GM23338 (cell line): ENCODE results near the gene AFF3. TPM values are rescaled to one million over a fixed set of nuclear protein-coding genes. Genes with fewer than 3 reads are reported as not detected.

ENCODE experiments used
- ATAC-seq: fragments of 200-7000 bp; cut with Tn5 transposase; 3 replicates; pipeline ENCODE4 v1.9.1; 2020
- DNase-seq: peaks from one replicate; pipeline ENCODE4 v3.0.0-alpha.2; 2015; ENCODE audit warnings: low spot score
- H2AFZ ChIP-seq: fragments of 200-600 bp; sonication (generic); 2 replicates; pipeline ENCODE4 v1.8.0; 2016; ENCODE audit warnings: antibody characterized with exemption, mild to moderate bottlenecking, moderate library complexity
- H3F3A ChIP-seq: fragments of 200-600 bp; sonication (generic); replicated peaks from 2 replicates; pipeline ENCODE4 v1.8.0; 2017; ENCODE audit warnings: antibody characterized with exemption, mixed run types, low read depth
- H3K27ac ChIP-seq: fragments of 200-600 bp; sonication (generic); 2 replicates; pipeline ENCODE4 v1.6.1; 2016; ENCODE audit warnings: low read depth
- H3K27me3 ChIP-seq: fragments of 200-600 bp; sonication (generic); 2 replicates; pipeline ENCODE4 v1.8.0; 2016; ENCODE audit warnings: mild to moderate bottlenecking, mixed run types, moderate library complexity; ENCODE audit not compliant: insufficient read depth
- H3K36me3 ChIP-seq: fragments of 200-600 bp; sonication (generic); 2 replicates; pipeline ENCODE4 v1.8.0; 2016; ENCODE audit warnings: mild to moderate bottlenecking; ENCODE audit not compliant: insufficient read depth
- H3K4me1 ChIP-seq: fragments of 200-600 bp; sonication (generic); 2 replicates; pipeline ENCODE4 v1.8.0; 2016; ENCODE audit warnings: mild to moderate bottlenecking, moderate library complexity; ENCODE audit not compliant: insufficient read depth
- H3K4me2 ChIP-seq: fragments of 200-600 bp; sonication (generic); 2 replicates; pipeline ENCODE4 v1.7.1; 2017; ENCODE audit warnings: mixed run types
- H3K4me3 ChIP-seq: fragments of 200-600 bp; sonication (generic); 2 replicates; pipeline ENCODE4 v1.6.1; 2016; ENCODE audit warnings: mixed run types
- H3K79me2 ChIP-seq: fragments of 200-600 bp; sonication (generic); replicated peaks from 2 replicates; pipeline ENCODE4 v1.8.0; 2017; ENCODE audit warnings: mild to moderate bottlenecking; ENCODE audit not compliant: insufficient read depth
- H3K9me2 ChIP-seq: fragments of 200-600 bp; sonication (generic); 2 replicates; pipeline ENCODE4 v1.8.0; 2017; ENCODE audit not compliant: insufficient read depth
- H4K20me1 ChIP-seq: fragments of 200-600 bp; sonication (generic); replicated peaks from 2 replicates; pipeline ENCODE4 v1.8.0; 2017; ENCODE audit warnings: mild to moderate bottlenecking; ENCODE audit not compliant: insufficient read depth
- H3K27ac Mint-ChIP-seq: 2 replicates; pipeline ENCODE4 v1.8.0; 2020; ENCODE audit warnings: inconsistent platforms, mild to moderate bottlenecking, moderate library complexity, mixed read lengths
- H3K27me3 Mint-ChIP-seq: 3 replicates; pipeline ENCODE4 v1.8.0; 2022; ENCODE audit warnings: low read depth, mild to moderate bottlenecking, moderate library complexity, mixed read lengths, inconsistent platforms; ENCODE audit not compliant: insufficient read depth, poor library complexity
- H3K36me3 Mint-ChIP-seq: 3 replicates; pipeline ENCODE4 v1.8.0; 2021; ENCODE audit warnings: low read depth, mild to moderate bottlenecking, inconsistent platforms, moderate library complexity, mixed read lengths
- H3K4me1 Mint-ChIP-seq: 3 replicates; pipeline ENCODE4 v1.8.0; 2020; ENCODE audit warnings: mild to moderate bottlenecking, inconsistent platforms, mixed read lengths
- H3K4me3 Mint-ChIP-seq: 3 replicates; pipeline ENCODE4 v1.8.0; 2021; ENCODE audit warnings: moderate library complexity, mild to moderate bottlenecking, inconsistent platforms, mixed read lengths
- H3K9me3 Mint-ChIP-seq: 3 replicates; pipeline ENCODE4 v1.8.0; 2020; ENCODE audit warnings: moderate library complexity, mild to moderate bottlenecking, inconsistent platforms, mixed read lengths
- CREB1 ChIP-seq: fragments of 250-450 bp; sonication (Bioruptor Pico); IDR thresholded peaks from 2 replicates; pipeline ENCODE4 v1.5.0; 2020; ENCODE audit warnings: low read depth, mild to moderate bottlenecking, moderate library complexity
- EZH2 ChIP-seq: fragments of 200-600 bp; sonication (generic); IDR thresholded peaks from one replicate; pipeline ENCODE4 v1.8.0; 2017; ENCODE audit warnings: antibody characterized with exemption, mild to moderate bottlenecking, low read depth; ENCODE audit not compliant: unreplicated experiment
- JUNB ChIP-seq: IDR thresholded peaks from one replicate; pipeline ENCODE4 v1.6.1; 2016; ENCODE audit warnings: antibody characterized with exemption; ENCODE audit not compliant: unreplicated experiment
- NANOG ChIP-seq: IDR thresholded peaks from 2 replicates; pipeline ENCODE4 v1.6.1; 2016; ENCODE audit warnings: antibody characterized with exemption, borderline replicate concordance
- POLR2AphosphoS5 ChIP-seq: IDR thresholded peaks from 2 replicates; pipeline ENCODE4 v1.6.1; 2016; ENCODE audit warnings: antibody characterized with exemption, low read depth
- STAT1 ChIP-seq: IDR thresholded peaks from one replicate; pipeline ENCODE4 v1.6.1; 2016; ENCODE audit warnings: antibody characterized with exemption; ENCODE audit not compliant: unreplicated experiment
- ZNF114 ChIP-seq: fragments of 250-450 bp; sonication (Bioruptor Pico); IDR thresholded peaks from 2 replicates; pipeline ENCODE4 v1.5.0; 2020; ENCODE audit warnings: mild to moderate bottlenecking, moderate library complexity
- polyA plus RNA-seq: library from polyadenylated mRNA; unstranded; fragments of >200 nt; fragmentation: Nextera tagmentation; extraction: Ambion mirVana; gene quantifications from 2 replicates; pipeline ENCODE4 v1.2.1, GENCODE V29; 2016
- total RNA-seq: library from RNA; depleted of rRNA; stranded (reverse); fragments of >200 nt; shearing (Covaris generic); gene quantifications from 2 replicates; pipeline ENCODE4 v1.2.3, GENCODE V29; 2014
- TF ChIP-seq, protein P1 (sequence below): IDR thresholded peaks from one replicate; pipeline ENCODE4 v1.6.1; 2018; ENCODE audit warnings: antibody characterized with exemption; ENCODE audit not compliant: unreplicated experiment
- TF ChIP-seq, protein P2 (sequence below): fragments of 250-450 bp; sonication (Bioruptor Pico); IDR thresholded peaks from 2 replicates; pipeline ENCODE4 v1.5.0; 2020; ENCODE audit warnings: mild to moderate bottlenecking, moderate library complexity

Gene AFF3
- total and polyA plus RNA-seq, 2 experiments from 2014 or later = 0.73 to 1.4 TPM

DNA sequence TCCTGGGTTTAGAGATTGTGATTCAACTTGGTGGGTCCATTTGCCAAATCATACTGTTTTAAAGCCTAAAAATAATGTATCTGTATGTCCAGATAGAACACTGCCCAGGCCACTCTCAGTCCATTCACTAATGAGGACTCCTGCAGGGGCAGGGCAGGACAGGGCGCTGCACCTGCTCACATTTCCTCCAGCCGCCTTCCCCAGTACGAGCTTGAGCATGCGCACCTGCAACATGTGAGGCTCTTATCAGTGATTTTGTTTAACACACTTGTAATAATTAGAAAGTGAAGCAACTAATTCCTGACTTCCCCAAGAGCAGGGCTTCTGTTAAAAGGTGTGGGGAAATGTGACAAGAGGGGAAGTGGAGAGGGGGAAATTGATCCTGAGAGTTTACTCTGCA, 89.7 kb downstream of the AFF3 start:
- TF ChIP-seq NANOG (no peak), JUNB (no peak), EZH2 (no peak), ZNF114 (CRISPR knock-in tag) (no peak), STAT1 (no peak), CREB1 (CRISPR knock-in tag) (no peak), POLR2AphosphoS5 (no peak)
- TF ChIP-seq, protein P1, sequence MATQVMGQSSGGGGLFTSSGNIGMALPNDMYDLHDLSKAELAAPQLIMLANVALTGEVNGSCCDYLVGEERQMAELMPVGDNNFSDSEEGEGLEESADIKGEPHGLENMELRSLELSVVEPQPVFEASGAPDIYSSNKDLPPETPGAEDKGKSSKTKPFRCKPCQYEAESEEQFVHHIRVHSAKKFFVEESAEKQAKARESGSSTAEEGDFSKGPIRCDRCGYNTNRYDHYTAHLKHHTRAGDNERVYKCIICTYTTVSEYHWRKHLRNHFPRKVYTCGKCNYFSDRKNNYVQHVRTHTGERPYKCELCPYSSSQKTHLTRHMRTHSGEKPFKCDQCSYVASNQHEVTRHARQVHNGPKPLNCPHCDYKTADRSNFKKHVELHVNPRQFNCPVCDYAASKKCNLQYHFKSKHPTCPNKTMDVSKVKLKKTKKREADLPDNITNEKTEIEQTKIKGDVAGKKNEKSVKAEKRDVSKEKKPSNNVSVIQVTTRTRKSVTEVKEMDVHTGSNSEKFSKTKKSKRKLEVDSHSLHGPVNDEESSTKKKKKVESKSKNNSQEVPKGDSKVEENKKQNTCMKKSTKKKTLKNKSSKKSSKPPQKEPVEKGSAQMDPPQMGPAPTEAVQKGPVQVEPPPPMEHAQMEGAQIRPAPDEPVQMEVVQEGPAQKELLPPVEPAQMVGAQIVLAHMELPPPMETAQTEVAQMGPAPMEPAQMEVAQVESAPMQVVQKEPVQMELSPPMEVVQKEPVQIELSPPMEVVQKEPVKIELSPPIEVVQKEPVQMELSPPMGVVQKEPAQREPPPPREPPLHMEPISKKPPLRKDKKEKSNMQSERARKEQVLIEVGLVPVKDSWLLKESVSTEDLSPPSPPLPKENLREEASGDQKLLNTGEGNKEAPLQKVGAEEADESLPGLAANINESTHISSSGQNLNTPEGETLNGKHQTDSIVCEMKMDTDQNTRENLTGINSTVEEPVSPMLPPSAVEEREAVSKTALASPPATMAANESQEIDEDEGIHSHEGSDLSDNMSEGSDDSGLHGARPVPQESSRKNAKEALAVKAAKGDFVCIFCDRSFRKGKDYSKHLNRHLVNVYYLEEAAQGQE = no peak
- TF ChIP-seq, protein P2, sequence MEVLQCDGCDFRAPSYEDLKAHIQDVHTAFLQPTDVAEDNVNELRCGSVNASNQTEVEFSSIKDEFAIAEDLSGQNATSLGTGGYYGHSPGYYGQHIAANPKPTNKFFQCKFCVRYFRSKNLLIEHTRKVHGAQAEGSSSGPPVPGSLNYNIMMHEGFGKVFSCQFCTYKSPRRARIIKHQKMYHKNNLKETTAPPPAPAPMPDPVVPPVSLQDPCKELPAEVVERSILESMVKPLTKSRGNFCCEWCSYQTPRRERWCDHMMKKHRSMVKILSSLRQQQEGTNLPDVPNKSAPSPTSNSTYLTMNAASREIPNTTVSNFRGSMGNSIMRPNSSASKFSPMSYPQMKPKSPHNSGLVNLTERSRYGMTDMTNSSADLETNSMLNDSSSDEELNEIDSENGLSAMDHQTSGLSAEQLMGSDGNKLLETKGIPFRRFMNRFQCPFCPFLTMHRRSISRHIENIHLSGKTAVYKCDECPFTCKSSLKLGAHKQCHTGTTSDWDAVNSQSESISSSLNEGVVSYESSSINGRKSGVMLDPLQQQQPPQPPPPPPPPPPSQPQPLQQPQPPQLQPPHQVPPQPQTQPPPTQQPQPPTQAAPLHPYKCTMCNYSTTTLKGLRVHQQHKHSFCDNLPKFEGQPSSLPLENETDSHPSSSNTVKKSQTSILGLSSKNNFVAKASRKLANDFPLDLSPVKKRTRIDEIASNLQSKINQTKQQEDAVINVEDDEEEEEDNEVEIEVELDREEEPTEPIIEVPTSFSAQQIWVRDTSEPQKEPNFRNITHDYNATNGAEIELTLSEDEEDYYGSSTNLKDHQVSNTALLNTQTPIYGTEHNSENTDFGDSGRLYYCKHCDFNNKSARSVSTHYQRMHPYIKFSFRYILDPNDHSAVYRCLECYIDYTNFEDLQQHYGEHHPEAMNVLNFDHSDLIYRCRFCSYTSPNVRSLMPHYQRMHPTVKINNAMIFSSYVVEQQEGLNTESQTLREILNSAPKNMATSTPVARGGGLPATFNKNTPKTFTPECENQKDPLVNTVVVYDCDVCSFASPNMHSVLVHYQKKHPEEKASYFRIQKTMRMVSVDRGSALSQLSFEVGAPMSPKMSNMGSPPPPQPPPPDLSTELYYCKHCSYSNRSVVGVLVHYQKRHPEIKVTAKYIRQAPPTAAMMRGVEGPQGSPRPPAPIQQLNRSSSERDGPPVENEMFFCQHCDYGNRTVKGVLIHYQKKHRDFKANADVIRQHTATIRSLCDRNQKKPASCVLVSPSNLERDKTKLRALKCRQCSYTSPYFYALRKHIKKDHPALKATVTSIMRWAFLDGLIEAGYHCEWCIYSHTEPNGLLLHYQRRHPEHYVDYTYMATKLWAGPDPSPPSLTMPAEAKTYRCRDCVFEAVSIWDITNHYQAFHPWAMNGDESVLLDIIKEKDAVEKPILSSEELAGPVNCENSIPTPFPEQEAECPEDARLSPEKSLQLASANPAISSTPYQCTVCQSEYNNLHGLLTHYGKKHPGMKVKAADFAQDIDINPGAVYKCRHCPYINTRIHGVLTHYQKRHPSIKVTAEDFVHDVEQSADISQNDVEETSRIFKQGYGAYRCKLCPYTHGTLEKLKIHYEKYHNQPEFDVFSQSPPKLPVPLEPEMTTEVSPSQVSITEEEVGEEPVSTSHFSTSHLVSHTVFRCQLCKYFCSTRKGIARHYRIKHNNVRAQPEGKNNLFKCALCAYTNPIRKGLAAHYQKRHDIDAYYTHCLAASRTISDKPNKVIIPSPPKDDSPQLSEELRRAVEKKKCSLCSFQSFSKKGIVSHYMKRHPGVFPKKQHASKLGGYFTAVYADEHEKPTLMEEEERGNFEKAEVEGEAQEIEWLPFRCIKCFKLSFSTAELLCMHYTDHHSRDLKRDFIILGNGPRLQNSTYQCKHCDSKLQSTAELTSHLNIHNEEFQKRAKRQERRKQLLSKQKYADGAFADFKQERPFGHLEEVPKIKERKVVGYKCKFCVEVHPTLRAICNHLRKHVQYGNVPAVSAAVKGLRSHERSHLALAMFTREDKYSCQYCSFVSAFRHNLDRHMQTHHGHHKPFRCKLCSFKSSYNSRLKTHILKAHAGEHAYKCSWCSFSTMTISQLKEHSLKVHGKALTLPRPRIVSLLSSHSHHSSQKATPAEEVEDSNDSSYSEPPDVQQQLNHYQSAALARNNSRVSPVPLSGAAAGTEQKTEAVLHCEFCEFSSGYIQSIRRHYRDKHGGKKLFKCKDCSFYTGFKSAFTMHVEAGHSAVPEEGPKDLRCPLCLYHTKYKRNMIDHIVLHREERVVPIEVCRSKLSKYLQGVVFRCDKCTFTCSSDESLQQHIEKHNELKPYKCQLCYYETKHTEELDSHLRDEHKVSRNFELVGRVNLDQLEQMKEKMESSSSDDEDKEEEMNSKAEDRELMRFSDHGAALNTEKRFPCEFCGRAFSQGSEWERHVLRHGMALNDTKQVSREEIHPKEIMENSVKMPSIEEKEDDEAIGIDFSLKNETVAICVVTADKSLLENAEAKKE (CRISPR knock-in tag) = no peak
- Mint-ChIP-seq H3K27ac (no peak overlapping the region), H3K4me3 (no peak overlapping the region), H3K9me3 (no peaks in the 10 kb centered on the region), H3K4me1 (0 out of 3 replicates have a peak, but pooled peaks cover 8% of the 10 kb centered on the region), H3K36me3 (no peaks in the 10 kb centered on the region), H3K27me3 (peaks cover 3% of the 10 kb centered on the region)
- Histone ChIP-seq H3K27me3 (no peaks in the 10 kb centered on the region), H3K4me2 (no peak overlapping the region), H3F3A (no peaks in the 10 kb centered on the region), H3K4me3 (no peak overlapping the region), H3K27ac (no peak overlapping the region), H2AFZ (no peak overlapping the region), H3K9me2 (no peaks in the 10 kb centered on the region; the same call in 1 of the 2 replicates), H3K79me2 (no peaks in the 10 kb centered on the region), H3K36me3 (no peaks in the 10 kb centered on the region), H3K4me1 (no peaks in the 10 kb centered on the region), H4K20me1 (no peaks in the 10 kb centered on the region)
- ATAC-seq = no peak
- no peak for DNase-seq
